CD4-positive, alpha-beta T cell treated with Interleukin-17A for 4 hours (primary cell): ENCODE measurements around the gene MGLL.

Experiments
- DNase-seq: peaks from one replicate; pipeline ENCODE4 v3.0.0-alpha.2; 2020; ENCODE audit warnings: mixed read lengths

The MGLL gene

DNA sequence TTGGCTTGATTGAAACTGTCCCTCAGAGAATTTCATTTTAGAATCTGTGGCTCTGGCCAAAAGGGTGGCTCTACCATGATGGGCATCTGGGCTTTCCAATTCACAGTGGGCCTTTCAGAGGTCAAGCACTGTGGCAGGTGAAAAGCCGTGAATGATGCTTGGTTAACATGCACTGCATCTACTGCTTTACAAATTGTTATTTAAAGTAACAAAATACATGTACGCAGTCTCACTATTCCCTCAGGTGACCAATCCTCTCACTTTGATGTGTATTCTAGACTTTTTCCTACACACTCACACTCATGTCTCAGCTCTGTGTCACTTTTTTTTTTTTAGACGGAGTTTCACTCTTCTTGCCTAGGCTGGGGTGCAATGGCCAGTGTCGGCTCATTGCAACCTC is 70.5 kb downstream of the MGLL start:
- DNase-seq, result no peak

DNA sequence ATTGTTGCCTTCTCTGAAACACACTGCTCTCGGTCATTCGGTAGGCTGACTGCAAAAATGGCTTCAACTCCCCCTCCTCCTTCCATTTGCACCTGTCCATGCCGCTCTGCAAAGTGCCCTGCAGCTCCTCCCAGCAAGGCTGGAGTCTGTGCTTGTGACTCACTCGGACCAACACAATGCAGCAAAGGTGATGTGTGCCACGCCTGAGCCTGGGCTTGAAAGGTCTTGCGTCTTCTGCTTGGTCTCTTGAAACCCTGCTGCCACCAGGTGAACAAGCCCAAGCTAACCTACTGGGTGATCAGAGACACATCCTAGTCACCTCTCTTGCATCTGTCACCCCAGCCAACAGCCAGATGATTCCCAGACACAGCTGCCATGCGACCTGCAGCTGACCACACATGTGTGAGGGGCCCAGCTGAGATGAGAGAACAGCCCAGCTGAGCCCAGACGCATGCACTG is 71.1 kb downstream of the MGLL start:
- no peak for DNase-seq

DNA sequence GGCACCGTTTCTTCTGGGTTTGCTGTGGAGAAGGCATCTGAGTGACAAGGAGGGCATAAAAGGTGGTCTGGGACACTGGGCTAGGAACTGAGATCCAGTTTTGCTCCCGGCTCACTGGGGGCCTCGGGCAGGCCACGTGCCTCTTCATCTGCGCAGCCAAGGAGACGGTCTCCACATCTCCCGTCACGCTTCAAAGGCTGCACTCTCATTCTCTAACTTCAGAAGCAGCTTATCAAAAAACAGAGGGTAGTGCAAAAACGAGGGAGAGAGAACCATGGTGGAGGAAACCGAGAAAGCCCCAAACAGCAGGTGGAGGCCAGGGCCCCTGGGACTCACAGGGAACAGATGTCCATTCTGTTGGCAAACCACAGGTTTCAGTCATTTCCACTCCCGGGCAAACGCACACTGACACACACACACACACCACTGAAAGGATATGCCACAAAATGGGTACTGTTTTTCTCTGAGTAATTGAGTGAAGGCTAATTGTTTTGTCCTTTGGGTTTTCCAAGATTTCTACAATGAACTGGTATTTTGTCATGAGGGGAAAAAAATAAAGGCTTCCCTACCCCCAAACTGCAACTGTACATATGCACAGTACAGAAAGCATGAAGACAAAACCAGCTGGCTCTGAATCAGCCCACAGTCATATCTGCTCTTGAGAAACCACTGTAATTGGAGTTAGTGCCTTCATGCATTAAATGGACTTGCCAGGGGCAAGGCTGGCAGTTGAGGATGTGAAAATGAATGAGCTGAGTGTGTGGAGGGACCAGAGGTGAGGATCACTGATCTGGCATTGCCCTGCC is 71.9 kb downstream of the MGLL start:
- no peak for DNase-seq

- DNase-seq, result no peak
These were observed 72.5 kb downstream of the MGLL start for GRCh38 chr3:127749787-127750225.

DNA sequence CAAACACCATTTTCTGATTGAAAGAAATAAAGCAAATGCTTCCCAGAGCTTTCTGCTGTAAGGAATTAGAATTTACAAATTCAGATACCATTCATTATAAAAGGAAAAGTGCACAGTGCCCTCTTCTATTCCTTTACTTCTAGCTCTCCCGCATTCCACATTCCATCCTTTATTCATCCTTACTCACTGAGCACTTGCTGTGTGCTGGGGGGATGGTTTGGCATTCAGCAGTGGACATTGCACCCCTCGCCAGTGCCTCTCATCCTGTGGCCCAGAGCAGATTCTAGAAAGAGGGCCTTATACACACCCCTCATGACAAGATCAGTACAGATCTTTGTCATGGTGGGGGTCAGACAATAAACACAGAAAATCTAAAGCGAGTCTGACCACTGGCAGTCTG is 73.0 kb downstream of the MGLL start:
- no peak for DNase-seq

- no peak for DNase-seq
These were observed 73.5 kb downstream of the MGLL start for GRCh38 chr3:127748754-127749327.

- no peak for DNase-seq
These were observed 74.4 kb downstream of the MGLL start for GRCh38 chr3:127747751-127748521.

- DNase-seq, result no peak
These were observed 75.2 kb downstream of the MGLL start for GRCh38 chr3:127747066-127747465.

- DNase-seq, result no peak
These were observed 75.8 kb downstream of the MGLL start for GRCh38 chr3:127746400-127747057.

DNA sequence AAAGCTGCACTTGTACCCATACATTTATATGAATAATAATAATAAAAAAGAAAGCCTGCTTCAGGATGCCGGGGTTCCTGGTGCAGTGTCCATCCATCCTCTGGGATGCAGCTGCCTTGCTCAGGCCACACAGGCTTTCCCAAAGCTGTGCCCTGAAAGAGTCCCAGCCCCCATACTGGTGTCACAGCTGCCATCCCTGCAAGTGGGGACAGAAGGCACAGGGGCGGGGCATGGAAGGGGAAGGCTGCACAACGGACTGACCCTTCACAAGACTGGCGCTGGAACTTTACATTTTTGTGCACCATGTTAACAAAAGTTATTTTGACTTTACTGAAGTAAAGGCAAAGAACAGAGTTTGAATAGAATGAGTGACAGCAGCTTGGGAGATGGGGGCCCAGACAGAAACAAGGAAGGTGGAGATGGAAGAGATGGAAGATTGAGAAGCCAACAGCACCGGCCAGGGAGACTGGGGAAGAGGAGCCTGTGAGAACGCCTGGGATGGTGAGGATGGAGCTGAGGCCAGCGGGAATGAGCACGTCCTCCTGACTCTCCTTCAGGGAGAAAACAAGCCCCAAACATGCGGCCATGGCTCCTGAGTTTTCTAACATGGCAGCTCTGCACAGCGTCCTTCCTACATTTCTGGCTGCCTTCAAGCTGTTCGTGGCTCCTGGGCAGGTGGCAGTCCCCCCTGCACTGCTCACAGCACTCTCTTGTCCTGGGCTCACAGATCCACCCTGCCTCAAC is 76.5 kb downstream of the MGLL start:
- no peak for DNase-seq

DNA sequence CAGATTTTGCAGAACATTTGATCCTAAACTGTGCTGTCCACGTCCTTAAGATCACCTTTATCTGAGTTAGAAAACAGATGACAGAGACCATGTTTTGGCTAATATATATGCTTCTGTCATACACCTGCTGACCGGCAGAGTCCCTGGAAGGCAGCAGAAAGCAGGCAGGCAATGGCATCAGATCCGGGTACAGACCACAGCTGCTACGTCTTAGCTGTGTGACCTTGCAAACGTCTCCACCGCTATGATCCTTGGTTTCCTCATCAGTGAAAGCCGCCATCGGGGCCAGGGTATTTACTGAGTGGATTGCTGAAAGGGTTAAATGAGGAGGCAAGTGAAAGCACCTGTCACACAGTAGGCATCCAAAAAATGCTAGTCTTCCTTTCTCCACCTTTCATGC is 77.4 kb downstream of the MGLL start:
- no peak for DNase-seq

GRCh38 chr3:127744253-127744815 is 78.0 kb downstream of the MGLL start:
- no peak for DNase-seq

- no peak for DNase-seq
These were observed 78.7 kb downstream of the MGLL start for GRCh38 chr3:127743351-127744252.

DNA sequence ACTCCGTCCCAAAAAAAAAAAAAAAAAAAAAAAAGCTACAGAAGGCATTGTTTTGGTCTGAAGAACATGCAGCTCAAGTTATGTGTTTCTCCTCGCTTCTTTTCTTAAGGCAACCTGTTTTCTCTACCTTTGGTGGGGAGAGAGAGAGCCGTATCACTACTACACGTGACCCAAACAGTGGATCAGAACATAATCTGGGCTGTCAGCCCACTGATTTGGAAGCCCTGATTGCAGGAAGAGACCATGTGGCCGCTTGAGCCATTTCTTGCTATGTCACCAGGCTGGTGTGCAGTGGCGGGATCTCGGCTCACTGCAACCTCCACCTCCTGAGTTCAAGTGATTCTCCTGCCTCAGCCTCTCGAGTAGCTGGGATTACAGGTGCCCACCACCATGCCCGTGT is 79.7 kb downstream of the MGLL start:
- no peak for DNase-seq

GRCh38 chr3:127741690-127742089 is 80.6 kb downstream of the MGLL start:
- no peak for DNase-seq

DNA sequence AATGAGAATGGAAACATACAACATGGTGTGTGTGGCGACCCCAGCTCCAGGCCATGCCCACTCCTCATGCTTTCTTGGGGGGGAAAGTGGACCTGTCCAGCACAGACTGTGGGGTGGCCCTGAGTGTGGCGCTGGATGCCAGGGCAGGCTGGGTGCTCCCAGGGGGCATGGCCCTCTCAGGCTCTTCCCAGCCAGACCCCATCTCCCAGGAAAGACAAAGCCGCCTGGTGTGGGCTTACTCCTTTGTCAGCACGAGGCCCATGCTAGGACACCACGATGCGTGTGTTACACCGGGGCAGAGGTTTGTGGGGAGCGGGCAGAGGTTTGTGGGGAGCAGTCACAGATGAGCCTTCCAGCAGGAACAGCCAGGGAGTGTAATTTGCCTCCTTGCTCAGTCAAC is 81.1 kb downstream of the MGLL start:
- DNase-seq, result no peak

DNA sequence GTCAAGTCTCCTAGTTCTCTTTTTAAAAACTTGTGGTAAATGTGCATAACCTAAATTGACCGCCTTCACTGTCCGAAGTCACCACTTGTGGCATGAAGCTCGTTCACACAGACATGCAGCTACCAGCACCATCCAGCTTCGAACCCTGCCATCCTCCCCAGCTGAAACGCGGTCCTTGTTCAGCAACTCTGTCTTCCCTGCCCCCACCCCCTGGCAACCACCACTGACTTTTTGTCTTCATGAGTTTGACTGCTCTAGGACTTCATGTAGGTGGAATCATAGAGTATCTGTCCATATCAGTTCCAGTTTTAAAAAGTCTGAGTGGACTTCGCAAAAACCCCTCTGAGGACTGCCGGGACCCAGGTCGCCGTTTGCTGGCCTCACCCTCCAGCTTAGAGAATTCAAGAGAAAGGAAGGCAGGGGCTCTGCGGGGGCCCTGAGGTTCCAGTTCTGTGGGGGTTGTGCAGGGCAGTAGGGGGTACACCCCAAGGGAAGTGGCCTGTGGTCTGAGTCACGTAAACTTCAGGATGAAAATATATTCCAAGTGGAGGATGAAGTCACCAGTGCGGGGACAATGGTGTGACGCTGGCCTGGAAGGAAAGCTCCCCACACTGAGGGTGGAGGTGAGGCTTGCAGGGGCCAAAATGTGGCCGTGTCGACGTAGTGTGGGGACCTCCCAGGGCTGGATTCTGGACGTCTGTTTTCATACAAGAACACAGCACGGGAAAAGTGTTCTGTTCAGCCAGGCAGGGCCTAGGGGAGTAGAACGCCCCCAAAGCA is 82.0 kb downstream of the MGLL start:
- DNase-seq, result no peak

DNA sequence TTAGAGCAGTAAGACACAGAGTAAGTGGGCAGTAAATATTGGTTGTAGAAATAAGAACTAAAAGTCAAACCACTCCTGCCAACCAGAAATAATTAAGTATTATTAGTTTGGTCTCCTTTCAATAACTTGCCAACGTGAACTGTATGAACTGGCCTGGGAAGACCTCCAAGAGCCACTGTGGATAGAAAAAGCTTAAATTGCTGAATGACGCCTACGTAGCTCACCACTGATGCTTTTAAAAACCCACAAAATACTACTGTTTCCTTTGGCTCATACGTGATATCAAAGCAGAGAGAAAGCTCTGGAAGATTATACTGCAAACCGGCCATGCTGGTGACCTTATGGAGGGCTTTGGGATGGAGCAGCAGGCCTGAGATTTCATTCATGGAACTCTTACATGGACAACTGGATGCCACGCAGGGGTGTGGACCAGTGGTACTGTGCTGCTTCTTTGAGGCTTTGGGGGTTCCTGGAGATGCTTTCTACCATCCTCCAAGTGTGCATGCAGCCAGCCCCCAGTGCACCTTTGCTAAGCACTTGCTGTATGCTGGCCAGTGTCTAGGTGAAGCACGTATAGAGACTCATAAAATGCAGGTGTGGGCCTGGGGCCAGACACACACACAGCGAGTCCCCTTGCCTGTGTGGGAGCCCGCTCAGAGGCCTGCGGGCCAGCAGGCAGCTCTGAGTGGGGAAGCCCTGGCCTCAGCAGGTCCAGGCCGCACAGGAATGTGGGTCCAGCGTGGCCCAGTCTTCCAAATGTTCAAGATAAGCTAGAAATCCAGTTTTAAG is 82.8 kb downstream of the MGLL start:
- DNase-seq, result no peak

GRCh38 chr3:127738192-127738840 is 84.0 kb downstream of the MGLL start:
- DNase-seq, result no peak
